Breast epithelium (tissue), 4 donors: ENCODE measurements around the gene WBP2NL. TPM values are rescaled to one million over a fixed set of nuclear protein-coding genes. Genes with fewer than 3 reads are reported as not detected.
"Not testable (repeated sequence)": the region's sequence is repeated elsewhere in the genome, so short reads cannot be mapped to it uniquely, and the experiment has no call there.

Source experiments
- DNase-seq, 2 donors: peaks; one replicate each; pipeline ENCODE4 v3.0.0-alpha.2; 2019; ENCODE audit warnings: low spot score in 2 of 2
- H3K27ac ChIP-seq, 2 donors: fragments of 200-600 bp; sonication (generic) in 1 of 2; one replicate each; pipeline ENCODE4 v1.5.1; 2016 to 2019; ENCODE audit warnings: mild to moderate bottlenecking in 1 of 2
- H3K27me3 ChIP-seq, 2 donors: fragments of 200-600 bp; sonication (generic) in 1 of 2; one replicate each; pipeline versions ENCODE4 v1.5.1 to v1.6.0; 2017 to 2019; ENCODE audit warnings: control low read depth in 1 of 2, mild to moderate bottlenecking in 1 of 2
- H3K36me3 ChIP-seq: fragments of 200-600 bp; one replicate; pipeline ENCODE4 v1.5.1; 2019
- H3K4me1 ChIP-seq, 2 donors: fragments of 200-600 bp; sonication (generic); one replicate each; pipeline ENCODE4 v1.5.1; 2016 to 2019; ENCODE audit warnings: control low read depth in 1 of 2
- H3K4me3 ChIP-seq, 3 donors: fragments of 200-600 bp; sonication (generic); 1 replicate in 2 of 3; 2 replicates in 1 of 3; pipeline ENCODE4 v1.5.1; 2016 to 2019; ENCODE audit warnings: mild to moderate bottlenecking in 3 of 3, moderate library complexity in 2 of 3
- H3K9me3 ChIP-seq, 2 donors: fragments of 200-600 bp; sonication (generic) in 1 of 2; one replicate each; pipeline ENCODE4 v1.5.1; 2016 to 2019; ENCODE audit warnings: control low read depth in 1 of 2
- POLR2A ChIP-seq: fragments of 450-650 bp; IDR thresholded peaks from one replicate; pipeline ENCODE4 v1.6.1; 2016; ENCODE audit warnings: antibody characterized with exemption, mild to moderate bottlenecking, moderate library complexity
- POLR2AphosphoS5 ChIP-seq, 3 donors: sonication (generic); formaldehyde crosslinking; IDR thresholded peaks; one replicate each; pipeline ENCODE4 v1.6.1; 2017; ENCODE audit warnings: antibody characterized with exemption in 3 of 3
- intact Hi-C: fragments of 100-400 bp; cut with DNase I; formaldehyde crosslinking; loops from one replicate; pipeline ENCODE4 v1.15.1; 2023; ENCODE audit warnings: low total_unique reads
- total RNA-seq, 3 donors: library from RNA; depleted of rRNA; stranded (reverse); fragments of >200 nt; gene quantifications; one replicate each; pipeline ENCODE4 v1.1.0, GENCODE V29; 2016
- TF ChIP-seq, protein P1 (sequence below), 3 donors: fragments of 450-650 bp; IDR thresholded peaks; one replicate each; pipeline ENCODE4 v1.5.1; 2016 to 2017; ENCODE audit warnings: antibody characterized with exemption in 3 of 3, mild to moderate bottlenecking in 3 of 3, moderate library complexity in 3 of 3

WBP2NL gene
- total RNA-seq, 3 donors from 2014 or later: 0.96 to 12.3 (median 2.0) TPM

DNA sequence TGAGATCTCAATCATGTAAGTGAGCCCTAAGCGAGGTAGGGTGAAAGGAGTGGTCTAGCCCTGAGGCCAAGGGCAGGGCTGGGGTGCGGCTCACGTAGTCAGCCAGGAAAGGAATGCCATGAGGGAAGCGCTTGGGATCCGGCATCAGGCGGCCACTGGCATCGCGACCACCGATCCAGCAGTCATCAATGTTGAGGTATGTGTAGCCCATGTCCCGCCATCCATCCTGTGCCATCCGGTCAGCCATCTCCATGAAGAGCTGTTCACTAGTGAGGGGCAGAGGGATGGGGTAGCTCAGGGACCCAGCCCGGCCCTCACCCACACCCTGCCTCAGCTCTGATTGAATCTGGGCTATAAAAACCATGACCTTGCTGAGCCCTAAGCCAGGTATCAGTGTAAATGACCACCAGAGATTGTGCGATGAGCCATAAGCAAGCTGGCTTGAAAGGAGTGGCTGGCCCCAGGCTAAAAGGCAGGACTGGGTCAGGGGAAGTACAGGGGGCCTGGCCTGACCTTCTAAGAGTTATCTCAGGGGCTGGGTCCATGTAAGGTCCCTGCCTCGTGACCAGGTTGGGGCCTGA, 69.2 kb downstream of the WBP2NL start:
- H3K27me3 ChIP-seq: no peaks in the 10 kb centered on the region
- no peak overlapping the region for H3K27ac ChIP-seq
- intact Hi-C loops: no loop called here
- no peak overlapping the region for H3K4me3 ChIP-seq
- DNase-seq: no peak
- TF ChIP-seq, protein P1, sequence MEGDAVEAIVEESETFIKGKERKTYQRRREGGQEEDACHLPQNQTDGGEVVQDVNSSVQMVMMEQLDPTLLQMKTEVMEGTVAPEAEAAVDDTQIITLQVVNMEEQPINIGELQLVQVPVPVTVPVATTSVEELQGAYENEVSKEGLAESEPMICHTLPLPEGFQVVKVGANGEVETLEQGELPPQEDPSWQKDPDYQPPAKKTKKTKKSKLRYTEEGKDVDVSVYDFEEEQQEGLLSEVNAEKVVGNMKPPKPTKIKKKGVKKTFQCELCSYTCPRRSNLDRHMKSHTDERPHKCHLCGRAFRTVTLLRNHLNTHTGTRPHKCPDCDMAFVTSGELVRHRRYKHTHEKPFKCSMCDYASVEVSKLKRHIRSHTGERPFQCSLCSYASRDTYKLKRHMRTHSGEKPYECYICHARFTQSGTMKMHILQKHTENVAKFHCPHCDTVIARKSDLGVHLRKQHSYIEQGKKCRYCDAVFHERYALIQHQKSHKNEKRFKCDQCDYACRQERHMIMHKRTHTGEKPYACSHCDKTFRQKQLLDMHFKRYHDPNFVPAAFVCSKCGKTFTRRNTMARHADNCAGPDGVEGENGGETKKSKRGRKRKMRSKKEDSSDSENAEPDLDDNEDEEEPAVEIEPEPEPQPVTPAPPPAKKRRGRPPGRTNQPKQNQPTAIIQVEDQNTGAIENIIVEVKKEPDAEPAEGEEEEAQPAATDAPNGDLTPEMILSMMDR (IDR thresholded peaks at IDR 0.05): no peak
- no peak for TF ChIP-seq POLR2A
- no peak for TF ChIP-seq POLR2AphosphoS5 (IDR thresholded peaks at IDR 0.05)
- peaks cover 4 to 5% of the 10 kb centered on the region in 2 donors for H3K4me1 ChIP-seq
- H3K36me3 ChIP-seq: no peaks in the 10 kb centered on the region
- H3K9me3 ChIP-seq: no peaks in the 10 kb centered on the region

DNA sequence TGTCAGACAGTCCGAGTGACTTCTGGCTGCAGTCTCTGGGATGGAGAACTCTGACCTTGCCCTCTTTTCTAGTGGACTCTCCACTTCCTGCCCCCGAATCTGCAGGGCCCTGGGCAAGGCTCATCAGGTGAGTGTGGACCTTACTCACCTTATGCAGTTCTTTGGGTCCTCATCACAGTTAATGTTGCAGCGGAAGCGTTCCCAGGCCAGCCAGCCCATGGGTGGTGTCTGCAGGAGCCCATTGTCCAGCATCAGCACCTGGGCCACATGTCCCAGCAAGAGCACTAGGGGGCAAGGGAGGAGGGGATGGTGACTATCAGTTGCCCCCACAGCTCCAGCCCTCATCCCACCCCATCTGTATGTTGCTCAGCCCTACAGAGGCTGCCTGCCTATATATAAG, 69.7 kb downstream of the WBP2NL start:
- H3K4me1 ChIP-seq: peaks cover 4 to 5% of the 10 kb centered on the region in 2 donors
- H3K27me3 ChIP-seq: no peaks in the 10 kb centered on the region
- H3K36me3 ChIP-seq: no peaks in the 10 kb centered on the region
- DNase-seq: no peak
- H3K4me3 ChIP-seq: no peak overlapping the region
- intact Hi-C loops: no loop called here
- H3K27ac ChIP-seq: no peak overlapping the region
- TF ChIP-seq POLR2A: no peak
- TF ChIP-seq, protein P1 (IDR thresholded peaks at IDR 0.05): no peak
- TF ChIP-seq POLR2AphosphoS5 (IDR thresholded peaks at IDR 0.05): no peak
- H3K9me3 ChIP-seq: no peaks in the 10 kb centered on the region

DNA sequence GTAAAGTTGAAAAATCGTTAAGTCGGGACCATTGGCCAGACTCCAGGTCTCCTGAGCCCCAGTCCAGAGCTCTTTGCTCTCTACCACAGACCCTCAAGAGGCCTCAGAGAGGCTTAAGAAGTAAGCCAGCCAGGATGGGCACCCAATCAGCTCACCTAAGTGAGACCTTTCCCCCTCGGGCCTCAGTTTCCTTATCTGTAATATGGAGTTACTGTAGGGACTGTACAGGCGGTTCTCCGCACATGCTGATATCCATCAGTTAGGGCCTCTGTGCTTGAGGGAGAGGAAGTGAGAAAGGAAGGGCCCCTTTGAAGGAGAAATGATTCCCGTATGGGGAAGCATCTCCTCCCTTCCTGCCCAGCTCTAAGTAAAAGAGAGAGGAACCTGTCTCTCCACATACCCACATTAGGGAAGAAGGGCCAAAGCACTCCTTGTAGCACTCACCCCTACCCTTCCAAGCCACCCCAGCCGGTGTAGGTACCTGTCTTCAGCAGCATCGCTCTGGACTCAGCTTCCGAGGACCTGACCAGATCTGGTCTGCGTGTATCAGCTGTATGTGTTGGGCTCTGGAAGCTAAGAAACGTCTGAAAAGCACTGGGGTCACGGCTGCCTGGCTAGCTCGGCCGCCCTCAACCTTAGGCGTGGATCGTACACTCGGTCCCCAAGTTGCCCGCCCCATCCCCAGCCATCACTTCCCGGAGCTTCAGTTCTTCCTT, 71.4 kb downstream of the WBP2NL start:
- no peaks in the 10 kb centered on the region for H3K36me3 ChIP-seq
- intact Hi-C loops: no loop called here
- H3K4me3 ChIP-seq: peak overlapping the region; percentile 61 to 76 (median 64)
- H3K27ac ChIP-seq: peak overlapping the region; percentile 81 to 87
- peaks cover 5 to 8% of the 10 kb centered on the region in 2 donors for H3K4me1 ChIP-seq
- TF ChIP-seq POLR2AphosphoS5 (IDR thresholded peaks at IDR 0.05) (no peak), POLR2A (no peak)
- TF ChIP-seq, protein P1 (IDR thresholded peaks at IDR 0.05): no peak
- no peak for DNase-seq
- no peaks in the 10 kb centered on the region for H3K27me3 ChIP-seq
- no peaks in the 10 kb centered on the region for H3K9me3 ChIP-seq

DNA sequence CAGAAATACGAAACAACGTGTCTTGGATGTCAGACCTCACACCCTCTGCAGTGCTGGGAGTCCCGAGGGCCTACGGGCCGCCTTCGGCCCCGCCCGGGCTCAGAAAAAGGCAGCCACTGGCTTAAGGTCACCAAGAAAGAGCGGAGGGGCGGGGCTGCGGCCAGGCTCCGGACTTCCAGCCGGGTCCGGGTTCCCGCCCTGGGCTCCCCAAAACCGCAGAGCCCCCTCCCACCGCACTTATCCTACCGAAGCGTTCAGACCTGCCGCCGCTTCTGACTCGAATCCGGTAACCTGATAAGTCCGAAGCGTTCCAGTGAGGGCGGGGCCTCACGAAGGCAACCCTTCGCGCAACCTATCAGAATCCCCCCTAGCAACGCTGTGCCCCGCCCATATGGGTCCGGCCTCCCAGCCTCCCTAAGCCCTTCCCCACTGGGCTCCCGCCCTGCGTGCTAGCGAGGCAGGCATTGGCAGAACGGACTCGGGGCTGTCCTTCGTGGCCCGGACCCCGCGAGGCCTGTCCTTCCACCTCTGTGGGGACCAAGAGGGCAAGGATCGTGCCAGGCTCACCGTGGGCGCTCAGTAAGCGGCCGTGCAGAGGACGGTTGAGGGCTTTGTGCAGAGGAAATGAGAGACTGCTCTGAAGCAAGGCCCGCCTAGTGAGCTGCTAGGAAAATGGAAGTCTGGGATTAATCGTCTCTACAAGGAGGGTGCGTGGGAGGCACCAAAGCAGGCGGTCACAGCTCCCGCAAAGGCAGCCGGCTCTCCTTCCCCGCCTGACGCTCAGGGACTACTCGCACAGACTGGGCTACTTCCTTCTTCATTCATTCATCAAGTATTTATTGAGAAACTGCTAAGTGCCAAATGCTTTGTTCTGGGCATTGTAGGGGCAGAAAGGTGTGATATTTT, 72.2 kb downstream of the WBP2NL start, which contains the start of gene NAGA:
Gene NAGA (minus strand): TSS at position 296 of the 906 bp plus-strand sequence. CDS start 515 bp downstream, outside the sequence.
- intact Hi-C loops: no loop called here

DNA sequence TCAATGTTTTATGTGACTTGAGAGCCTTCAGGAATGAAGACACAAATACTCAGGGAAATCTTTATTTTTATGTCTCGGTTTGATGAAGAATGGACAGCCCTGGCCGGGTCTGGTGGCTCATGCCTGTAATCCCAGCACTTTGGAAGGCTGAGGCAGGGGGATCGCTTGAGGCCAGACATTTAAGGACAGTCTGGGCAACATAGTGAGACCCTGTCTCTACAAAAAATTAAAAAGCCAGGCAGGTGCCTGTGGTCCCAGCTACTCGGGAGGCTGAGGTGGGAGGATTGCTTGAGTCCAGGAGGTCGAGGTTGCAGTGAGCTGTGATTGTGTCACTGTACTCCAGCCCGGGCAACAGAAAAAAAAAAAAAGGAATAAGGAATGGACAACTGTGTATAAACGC, 72.9 kb downstream of the WBP2NL start:
- H3K9me3 ChIP-seq, DNase-seq, H3K36me3 ChIP-seq, H3K4me1 ChIP-seq, intact Hi-C loops, H3K27me3 ChIP-seq: not testable (repeated sequence)
- peak overlapping the region; percentile 61 to 76 (median 64) for H3K4me3 ChIP-seq
- peak overlapping the region; percentile 81 to 87 for H3K27ac ChIP-seq

More for the DNA sequence above, 72.2 kb downstream of the WBP2NL start, which contains the start of gene NAGA:
- Histone ChIP-seq H3K27me3 (no peaks in the 10 kb centered on the region), H3K9me3 (no peaks in the 10 kb centered on the region), H3K27ac (peak within 1 kb of the TSS; percentile 81 to 87), H3K4me1 (peaks cover 5 to 8% of the 10 kb centered on the region in 2 donors), H3K36me3 (no peaks in the 10 kb centered on the region), H3K4me3 (peak within 1 kb of the TSS; percentile 61 to 76 (median 64))
- TF ChIP-seq POLR2A: no peak
- peak; percentile 80 to 88 (median 81) for TF ChIP-seq POLR2AphosphoS5 (IDR thresholded peaks at IDR 0.05)
- TF ChIP-seq, protein P1 (IDR thresholded peaks at IDR 0.05): no peak
- DNase-seq: peak; percentile 96 to 97
